HG03108 (cell line): ENCODE results near the gene PIM1.
"Not testable (repeated sequence)": the region's sequence is repeated elsewhere in the genome, so short reads cannot be mapped to it uniquely, and the experiment has no call there.

ENCODE experiments used
- ATAC-seq: cut with Tn5 transposase; IDR thresholded peaks from one replicate; pipeline ENCODE4 v1.9.1; 2021; ENCODE audit warnings: moderate library complexity; ENCODE audit not compliant: unreplicated experiment

PIM1 gene

GRCh38 chr6:37170273-37171200, 585 bp downstream of the PIM1 start:
- ATAC-seq, result peak; percentile 19

- no peak for ATAC-seq
These were observed 1.4 kb downstream of the PIM1 start for GRCh38 chr6:37171201-37171969.

- ATAC-seq, result no peak
These were observed 2.2 kb downstream of the PIM1 start for GRCh38 chr6:37171970-37172812.

GRCh38 chr6:37172912-37173492, 3.0 kb downstream of the PIM1 start:
- no peak for ATAC-seq

- ATAC-seq, result no peak
These were observed 3.7 kb downstream of the PIM1 start for GRCh38 chr6:37173493-37174195.

- ATAC-seq, result no peak
These were observed 4.2 kb downstream of the PIM1 start for GRCh38 chr6:37174196-37174514.

GRCh38 chr6:37174515-37175331, 4.8 kb downstream of the PIM1 start:
- ATAC-seq, result no peak

GRCh38 chr6:37175332-37176267, 5.6 kb downstream of the PIM1 start:
- ATAC-seq, result peak; percentile 33

- no peak for ATAC-seq
These were observed 6.5 kb downstream of the PIM1 start for GRCh38 chr6:37176268-37177076.

GRCh38 chr6:37177077-37177934, 7.4 kb downstream of the PIM1 start:
- ATAC-seq, result no peak

GRCh38 chr6:37177935-37178517, 8.1 kb downstream of the PIM1 start:
- no peak for ATAC-seq

GRCh38 chr6:37180075-37180474, 10.1 kb downstream of the PIM1 start:
- ATAC-seq, result no peak

GRCh38 chr6:37180610-37181009, 10.7 kb downstream of the PIM1 start:
- ATAC-seq, result not testable (repeated sequence)

- ATAC-seq, result peak; percentile 54
These were observed 13.0 kb downstream of the PIM1 start for GRCh38 chr6:37182736-37183590.
